Keratinocyte (primary cell): Measurements from ENCODE around the gene CPEB4.

Source experiments
- EZH2 ChIP-seq: IDR thresholded peaks from one replicate; pipeline ENCODE4 v1.6.1; 2012; ENCODE audit warnings: inconsistent platforms, mild to moderate bottlenecking, low read length, moderate library complexity
- TF ChIP-seq, protein P1 (sequence below), 3 experiments: IDR thresholded peaks in 1 of 3; conservative IDR thresholded peaks in 1 of 3; optimal IDR thresholded peaks in 1 of 3; 2 replicates in 2 of 3; 3 replicates in 1 of 3; pipeline versions ENCODE3 to v1.5.1; 2011; ENCODE audit warnings: low read length in 3 of 3, mild to moderate bottlenecking in 3 of 3, moderate library complexity in 2 of 3, control low read depth in 1 of 3, inconsistent platforms in 1 of 3; ENCODE audit not compliant: insufficient read depth in 2 of 3; ENCODE audit errors: extremely low read depth in 1 of 3

DNA sequence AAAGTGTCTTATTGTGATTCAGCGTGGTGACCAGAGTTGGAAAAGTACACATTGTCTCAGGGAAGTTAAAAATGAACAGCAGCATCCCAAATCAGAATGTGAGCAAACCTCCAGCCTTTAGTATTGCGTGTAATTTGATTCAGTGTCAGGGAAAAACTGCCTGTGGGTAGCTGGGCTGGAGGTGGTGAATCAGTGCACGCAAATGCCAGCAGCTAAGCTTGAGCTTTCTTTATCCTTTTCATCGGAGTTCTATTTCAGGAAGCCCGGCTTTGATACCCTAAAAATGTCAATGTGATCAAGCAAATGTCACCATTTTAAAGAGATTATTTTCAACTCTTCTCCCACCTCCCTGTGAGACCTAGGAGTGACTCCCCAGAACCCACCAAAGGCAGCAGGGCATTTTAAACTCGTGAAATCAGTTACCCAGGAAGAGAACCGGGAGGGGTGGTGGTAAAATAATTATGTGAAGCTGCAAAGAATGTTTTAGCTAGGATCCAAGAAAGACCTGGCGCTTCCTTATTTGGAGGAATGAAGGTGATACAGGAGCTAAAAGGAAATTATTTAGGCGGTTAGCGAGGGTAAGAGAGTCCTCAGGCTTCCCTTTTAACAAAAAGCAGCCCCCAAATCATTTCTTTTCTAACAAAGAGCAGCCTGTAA, 75.2 kb downstream of the CPEB4 start:
- TF ChIP-seq, protein P1, sequence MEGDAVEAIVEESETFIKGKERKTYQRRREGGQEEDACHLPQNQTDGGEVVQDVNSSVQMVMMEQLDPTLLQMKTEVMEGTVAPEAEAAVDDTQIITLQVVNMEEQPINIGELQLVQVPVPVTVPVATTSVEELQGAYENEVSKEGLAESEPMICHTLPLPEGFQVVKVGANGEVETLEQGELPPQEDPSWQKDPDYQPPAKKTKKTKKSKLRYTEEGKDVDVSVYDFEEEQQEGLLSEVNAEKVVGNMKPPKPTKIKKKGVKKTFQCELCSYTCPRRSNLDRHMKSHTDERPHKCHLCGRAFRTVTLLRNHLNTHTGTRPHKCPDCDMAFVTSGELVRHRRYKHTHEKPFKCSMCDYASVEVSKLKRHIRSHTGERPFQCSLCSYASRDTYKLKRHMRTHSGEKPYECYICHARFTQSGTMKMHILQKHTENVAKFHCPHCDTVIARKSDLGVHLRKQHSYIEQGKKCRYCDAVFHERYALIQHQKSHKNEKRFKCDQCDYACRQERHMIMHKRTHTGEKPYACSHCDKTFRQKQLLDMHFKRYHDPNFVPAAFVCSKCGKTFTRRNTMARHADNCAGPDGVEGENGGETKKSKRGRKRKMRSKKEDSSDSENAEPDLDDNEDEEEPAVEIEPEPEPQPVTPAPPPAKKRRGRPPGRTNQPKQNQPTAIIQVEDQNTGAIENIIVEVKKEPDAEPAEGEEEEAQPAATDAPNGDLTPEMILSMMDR (optimal IDR thresholded peaks at IDR 0.05 in 1 of 3, IDR thresholded peaks at IDR 0.05 in 1 of 3, conservative IDR thresholded peaks at IDR 0.05 in 1 of 3; ENCODE audit: extremely low read depth in 1 of 3, insufficient read depth in 2 of 3, low read length in 3 of 3): no peak
- no peak for TF ChIP-seq EZH2
